NCI-H187 treated with DMSO at 0.1 percent for 48 hours (cell line): ENCODE measurements around the gene SLAMF7.
"Not testable (repeated sequence)": the region's sequence is repeated elsewhere in the genome, so short reads cannot be mapped to it uniquely, and the experiment has no call there.

Source experiments
- DNase-seq: peaks from one replicate; lab custom pipeline; 2025; lab: John Stamatoyannopoulos, UW

Gene SLAMF7

GRCh38 chr1:160739098-160739511 lies at the start of gene SLAMF7:
SLAMF7 (plus strand) TSS chr1:160739247; CDS start chr1:160739302, 55 bp downstream.
- DNase-seq: no peak

- DNase-seq: peak; percentile 13
Observed at GRCh38 chr1:160692390-160692789, 46.7 kb upstream of the SLAMF7 start.

- DNase-seq: no peak
Observed at GRCh38 chr1:160702100-160702499, 36.9 kb upstream of the SLAMF7 start.

GRCh38 chr1:160704250-160704649 lies 34.8 kb upstream of the SLAMF7 start:
- no peak for DNase-seq

GRCh38 chr1:160705212-160705621 lies 33.8 kb upstream of the SLAMF7 start:
- DNase-seq: not testable (repeated sequence)

GRCh38 chr1:160705742-160706141 lies 33.3 kb upstream of the SLAMF7 start:
- DNase-seq: no peak

- no peak for DNase-seq
Observed at GRCh38 chr1:160706526-160707235, 32.4 kb upstream of the SLAMF7 start.

- no peak for DNase-seq
Observed at GRCh38 chr1:160707236-160708064, 31.6 kb upstream of the SLAMF7 start.

- DNase-seq: no peak
Observed at GRCh38 chr1:160708118-160708517, 30.9 kb upstream of the SLAMF7 start.

- DNase-seq: no peak
Observed at GRCh38 chr1:160708801-160709200, 30.2 kb upstream of the SLAMF7 start.

GRCh38 chr1:160709715-160710114 lies 29.3 kb upstream of the SLAMF7 start:
- no peak for DNase-seq

GRCh38 chr1:160710517-160711252 lies 28.4 kb upstream of the SLAMF7 start:
- DNase-seq: no peak

- no peak for DNase-seq
Observed at GRCh38 chr1:160711276-160711601, 27.8 kb upstream of the SLAMF7 start.

GRCh38 chr1:160711602-160712311 lies 27.3 kb upstream of the SLAMF7 start, which contains the start of gene CD48:
CD48 (minus strand) TSS chr1:160711822; CDS start chr1:160711763, 59 bp downstream.
- DNase-seq: no peak

- not testable (repeated sequence) for DNase-seq
Observed at GRCh38 chr1:160712525-160713080, 26.4 kb upstream of the SLAMF7 start.

GRCh38 chr1:160713161-160713560 lies 25.9 kb upstream of the SLAMF7 start:
- no peak for DNase-seq

- DNase-seq: not testable (repeated sequence)
Observed at GRCh38 chr1:160714034-160714648, 24.9 kb upstream of the SLAMF7 start.

GRCh38 chr1:160716013-160716412 lies 23.0 kb upstream of the SLAMF7 start:
- no peak for DNase-seq

- no peak for DNase-seq
Observed at GRCh38 chr1:160717306-160717705, 21.7 kb upstream of the SLAMF7 start.

- DNase-seq: no peak
Observed at GRCh38 chr1:160718210-160718609, 20.8 kb upstream of the SLAMF7 start.
